ENCODE results near the gene NPPB.

NPPB gene

DNA sequence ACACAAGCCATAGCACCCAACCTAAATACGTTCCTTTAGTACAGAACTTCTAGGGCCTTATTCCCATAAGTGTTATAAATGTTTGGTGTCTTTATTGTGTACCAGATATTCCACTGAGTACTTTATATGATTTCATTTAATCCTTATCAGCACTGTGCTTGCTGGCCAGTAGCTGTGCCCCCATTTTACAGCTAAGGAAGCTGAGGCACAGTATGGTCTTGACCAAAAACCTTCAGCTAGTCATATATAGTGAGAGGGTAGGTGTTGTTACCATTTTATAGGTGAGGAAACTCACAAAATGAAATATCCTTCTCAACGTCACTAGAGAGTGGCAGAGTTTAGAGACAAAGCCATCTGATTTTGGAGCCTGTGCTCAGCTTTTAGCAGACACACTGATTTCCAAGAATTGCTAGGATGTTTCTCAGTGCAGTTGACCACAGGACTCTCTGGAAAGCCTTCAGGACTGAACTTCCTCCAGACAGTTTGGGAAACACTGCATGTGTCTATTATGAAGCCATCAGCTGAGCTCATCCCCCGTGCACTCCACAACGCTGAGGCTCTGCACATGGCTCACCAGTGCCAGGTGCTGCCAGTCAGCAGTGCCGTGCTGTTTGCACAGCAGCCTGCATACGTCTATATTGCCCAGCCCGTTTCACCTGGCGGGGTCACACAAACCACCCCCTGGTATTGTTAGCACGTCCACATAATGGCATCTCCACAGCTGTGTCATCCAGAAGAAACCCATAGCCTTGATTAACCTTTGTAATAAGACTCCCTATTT lies 26.6 kb downstream of the NPPB start:
- DNase-seq: no peak

DNA sequence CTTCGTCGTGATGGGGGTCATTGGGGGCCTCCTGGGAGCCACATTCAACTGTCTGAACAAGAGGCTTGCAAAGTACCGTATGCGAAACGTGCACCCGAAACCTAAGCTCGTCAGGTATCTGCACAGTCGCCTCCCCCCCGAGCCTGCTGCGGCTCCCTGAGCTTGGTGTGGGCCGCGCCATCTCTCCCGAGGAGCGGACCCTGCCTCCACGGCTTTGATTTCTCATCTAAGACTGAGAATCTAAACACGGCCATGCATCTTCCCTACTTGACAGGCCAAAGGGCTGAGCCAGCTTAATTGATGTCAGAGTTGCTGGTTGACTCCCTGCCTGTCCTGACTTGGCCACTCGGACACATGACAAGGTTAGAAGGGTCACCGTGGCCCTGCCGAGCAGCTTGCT lies 30.2 kb downstream of the NPPB start:
- no peak for DNase-seq

DNA sequence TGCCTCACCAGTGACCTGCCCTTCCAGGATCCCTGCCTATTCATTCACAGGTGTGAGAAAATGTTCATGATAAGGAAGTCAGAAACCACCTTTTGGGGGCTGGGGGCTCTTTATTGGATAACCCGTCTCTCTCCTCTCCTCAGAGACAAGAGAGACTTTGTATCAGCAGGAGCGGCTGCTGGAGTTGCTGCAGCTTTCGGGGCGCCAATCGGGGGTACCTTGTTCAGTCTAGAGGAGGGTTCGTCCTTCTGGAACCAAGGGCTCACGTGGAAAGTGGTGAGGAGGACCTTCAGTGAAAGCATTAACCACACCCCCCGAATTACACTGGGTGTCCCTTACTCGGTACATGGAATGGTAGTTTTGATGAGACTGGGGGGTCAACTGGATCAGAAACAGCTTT lies 31.8 kb downstream of the NPPB start:
- DNase-seq: no peak

DNA sequence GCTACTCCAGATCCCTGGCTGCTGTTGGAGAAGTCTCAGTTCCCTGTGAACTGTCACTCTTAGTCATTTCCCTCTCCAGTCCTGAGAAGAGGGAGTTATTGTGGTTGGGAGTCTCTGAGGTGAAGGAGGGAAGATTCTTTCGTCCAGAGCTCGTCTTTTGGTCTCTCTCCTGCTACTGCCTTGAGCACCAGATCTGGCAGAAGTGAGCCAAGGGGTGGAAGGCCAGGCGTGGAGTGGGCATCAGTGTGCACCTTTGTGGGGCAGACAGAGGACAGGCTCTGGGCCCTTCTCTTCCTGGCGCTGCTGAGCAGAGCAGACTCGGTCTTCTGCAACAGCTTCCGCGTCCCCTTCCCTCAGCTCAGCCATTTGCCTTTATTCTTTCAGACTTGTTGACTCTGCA lies 33.6 kb downstream of the NPPB start:
- DNase-seq: no peak

DNA sequence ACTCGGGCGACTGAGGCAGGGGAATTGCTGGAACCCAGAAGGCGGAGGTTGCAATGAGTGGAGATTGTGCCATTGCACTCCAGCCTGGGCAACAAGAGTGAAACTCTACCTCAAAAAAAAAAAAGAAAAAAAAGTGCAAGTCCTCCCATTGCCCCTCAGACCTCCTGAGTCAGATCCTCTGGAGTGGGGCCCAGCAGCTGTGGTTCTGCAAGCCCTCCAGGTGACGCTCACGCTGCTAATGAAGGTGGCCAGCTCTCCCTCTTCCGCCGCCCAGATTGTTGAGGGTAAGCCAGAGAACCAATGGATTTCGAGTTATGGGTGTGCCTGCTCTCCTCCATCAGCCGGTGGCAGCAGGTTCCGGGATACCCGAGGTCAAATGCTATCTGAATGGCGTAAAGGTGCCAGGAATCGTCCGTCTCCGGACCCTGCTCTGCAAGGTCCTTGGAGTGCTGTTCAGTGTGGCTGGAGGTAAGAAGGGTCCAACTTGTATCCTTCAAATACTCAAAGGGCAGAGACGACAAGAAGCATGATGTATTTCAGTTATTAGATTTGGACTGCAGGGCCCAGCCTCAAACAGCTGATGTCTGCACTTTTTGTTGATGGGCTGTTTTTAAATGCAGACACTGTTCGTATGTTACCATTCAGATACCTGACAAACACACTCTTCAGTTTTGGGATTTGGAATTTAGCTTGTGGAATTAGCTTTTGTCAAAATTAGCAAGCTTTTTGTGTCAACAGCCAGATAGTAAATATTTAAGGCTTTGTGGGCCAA lies 35.2 kb downstream of the NPPB start:
- no peak for DNase-seq

DNA sequence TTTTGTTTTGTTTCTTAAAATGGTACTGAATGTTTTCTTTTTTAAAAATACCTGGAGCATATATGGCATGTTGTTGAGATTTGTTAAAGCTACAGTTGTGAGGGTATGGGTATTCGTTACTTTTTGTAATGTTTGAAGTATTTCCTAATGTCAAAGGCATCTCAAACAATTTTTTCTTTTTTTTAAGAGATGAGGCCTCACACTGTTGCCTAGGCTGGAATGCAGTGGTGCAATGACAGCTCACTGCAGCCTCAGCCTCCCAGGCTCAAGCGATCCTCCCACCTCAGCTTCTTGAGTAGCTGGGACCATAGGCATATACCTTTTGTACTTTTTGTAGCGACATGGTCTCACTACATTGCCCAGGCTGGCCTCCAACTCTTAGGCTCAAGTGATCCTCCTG lies 36.7 kb downstream of the NPPB start:
- DNase-seq: no peak

DNA sequence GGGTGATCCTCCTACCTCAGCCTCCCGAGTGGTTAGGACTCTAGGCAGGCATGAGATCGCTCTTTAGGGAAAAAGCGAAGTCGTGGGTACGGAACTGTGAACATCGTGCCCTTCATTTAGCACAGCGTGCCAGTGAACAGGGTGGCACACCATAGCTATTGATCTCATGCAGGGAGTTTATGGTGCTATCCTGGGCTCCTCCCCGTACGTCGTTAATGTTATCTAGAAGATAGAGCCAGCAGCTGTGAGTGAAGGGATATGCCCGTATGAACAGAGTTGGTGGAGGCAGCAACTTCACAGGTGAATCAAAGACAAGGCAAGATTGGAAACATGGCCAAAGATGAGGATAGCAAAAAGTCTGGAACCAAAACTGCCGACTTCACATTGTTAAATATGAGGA lies 41.6 kb downstream of the NPPB start:
- no peak for DNase-seq

DNA sequence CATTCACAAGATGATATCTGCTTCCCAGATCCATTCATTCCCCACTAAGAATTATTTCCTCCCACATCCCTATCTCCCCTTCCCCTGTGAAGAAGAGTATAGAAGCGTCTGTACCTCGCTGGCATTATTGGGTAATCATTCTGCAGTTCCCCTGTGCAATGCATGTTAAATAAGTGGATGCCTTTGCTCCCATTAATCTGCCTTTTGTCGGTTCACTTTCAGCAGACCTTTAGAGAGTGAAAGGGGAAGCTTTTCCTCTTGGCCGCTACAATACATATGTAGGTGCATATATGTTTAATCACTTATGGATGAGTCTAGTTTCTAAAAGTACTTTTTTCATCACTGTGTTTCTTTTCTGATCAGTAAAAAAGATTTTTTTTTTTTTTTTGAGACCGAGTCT lies 45.7 kb downstream of the NPPB start:
- DNase-seq: no peak

All from T-helper 1 cell (primary cell).